Effector memory CD8-positive, alpha-beta T cell (primary cell): ENCODE measurements around the gene GALNT1.

Experiments
- ATAC-seq: fragments of 150-1000 bp; cut with Tn5 transposase; replicated peaks from 2 replicates; pipeline ENCODE4 v1.10.0; 2021; ENCODE audit warnings: mild to moderate bottlenecking, moderate library complexity
- DNase-seq, 3 experiments: peaks; one replicate each; pipeline ENCODE4 v3.0.0; 2021
- H3K27ac Mint-ChIP-seq, 2 donors: one replicate each; pipeline ENCODE4 v1.8.0; 2022; ENCODE audit warnings: mild to moderate bottlenecking in 2 of 2, mixed read lengths in 2 of 2, moderate library complexity in 2 of 2
- H3K27me3 Mint-ChIP-seq, 2 donors: one replicate each; pipeline ENCODE4 v1.8.0; 2022; ENCODE audit warnings: mixed read lengths in 2 of 2
- H3K36me3 Mint-ChIP-seq: one replicate; pipeline ENCODE4 v1.8.0; 2022; ENCODE audit warnings: mild to moderate bottlenecking, moderate library complexity, mixed read lengths; ENCODE audit not compliant: insufficient read depth
- H3K4me1 Mint-ChIP-seq, 2 donors: one replicate each; pipeline ENCODE4 v1.8.0; 2022; ENCODE audit warnings: low read depth in 2 of 2, mixed read lengths in 2 of 2
- H3K4me3 Mint-ChIP-seq, 2 donors: one replicate each; pipeline ENCODE4 v1.8.0; 2022; ENCODE audit warnings: mild to moderate bottlenecking in 2 of 2, mixed read lengths in 2 of 2, moderate library complexity in 2 of 2
- H3K9me3 Mint-ChIP-seq, 2 donors: one replicate each; pipeline ENCODE4 v1.8.0; 2022; ENCODE audit warnings: mixed read lengths in 2 of 2

GALNT1 gene

GRCh38 chr18:35616074-35616473 lies 34.5 kb downstream of the GALNT1 start:
- peaks cover 14 to 34% of the 10 kb centered on the region in 2 donors for H3K4me1 Mint-ChIP-seq

GRCh38 chr18:35616664-35617423 lies 35.3 kb downstream of the GALNT1 start:
- Mint-ChIP-seq H3K27me3 (no peaks in the 10 kb centered on the region), H3K4me3 (no peak overlapping the region), H3K27ac (no peak overlapping the region), H3K4me1 (peaks cover 14 to 37% of the 10 kb centered on the region in 2 donors), H3K36me3 (no peaks in the 10 kb centered on the region), H3K9me3 (no peaks in the 10 kb centered on the region)
- ATAC-seq (peak; percentile 97), DNase-seq (peak; percentile 44 to 52 (median 50))

More at GRCh38 chr18:35616074-35616473, 34.5 kb downstream of the GALNT1 start:
- no peak for ATAC-seq
- no peaks in the 10 kb centered on the region for H3K27me3 Mint-ChIP-seq
- no peaks in the 10 kb centered on the region for H3K9me3 Mint-ChIP-seq
- no peak overlapping the region for H3K27ac Mint-ChIP-seq
- no peak overlapping the region for H3K4me3 Mint-ChIP-seq
- DNase-seq = no peak
- H3K36me3 Mint-ChIP-seq = no peaks in the 10 kb centered on the region

GRCh38 chr18:35617865-35618264 lies 36.3 kb downstream of the GALNT1 start:
- Mint-ChIP-seq H3K4me3 (no peak overlapping the region), H3K9me3 (no peaks in the 10 kb centered on the region), H3K27ac (no peak overlapping the region), H3K4me1 (peaks cover 16 to 42% of the 10 kb centered on the region in 2 donors), H3K27me3 (no peaks in the 10 kb centered on the region), H3K36me3 (no peaks in the 10 kb centered on the region)
- no peak for ATAC-seq
- DNase-seq = no peak

- no peaks in the 10 kb centered on the region for H3K36me3 Mint-ChIP-seq
- H3K4me1 Mint-ChIP-seq = peaks cover 17 to 43% of the 10 kb centered on the region in 2 donors
- ATAC-seq (no peak), DNase-seq (no peak)
- no peak overlapping the region for H3K27ac Mint-ChIP-seq
- no peaks in the 10 kb centered on the region for H3K9me3 Mint-ChIP-seq
- H3K27me3 Mint-ChIP-seq = no peaks in the 10 kb centered on the region
- no peak overlapping the region for H3K4me3 Mint-ChIP-seq
Observed at GRCh38 chr18:35618289-35618688, 36.7 kb downstream of the GALNT1 start.

GRCh38 chr18:35618696-35619095 lies 37.2 kb downstream of the GALNT1 start:
- DNase-seq = no peak
- no peaks in the 10 kb centered on the region for H3K27me3 Mint-ChIP-seq
- no peak overlapping the region for H3K27ac Mint-ChIP-seq
- no peak for ATAC-seq
- H3K4me3 Mint-ChIP-seq = no peak overlapping the region
- H3K9me3 Mint-ChIP-seq = no peaks in the 10 kb centered on the region
- H3K4me1 Mint-ChIP-seq = peaks cover 19 to 46% of the 10 kb centered on the region in 2 donors
- no peaks in the 10 kb centered on the region for H3K36me3 Mint-ChIP-seq

- H3K27me3 Mint-ChIP-seq = no peaks in the 10 kb centered on the region
- no peak overlapping the region for H3K4me3 Mint-ChIP-seq
- no peaks in the 10 kb centered on the region for H3K36me3 Mint-ChIP-seq
- no peak overlapping the region for H3K27ac Mint-ChIP-seq
- H3K9me3 Mint-ChIP-seq = no peaks in the 10 kb centered on the region
- ATAC-seq (no peak), DNase-seq (no peak)
- peaks cover 22 to 48% of the 10 kb centered on the region in 2 donors for H3K4me1 Mint-ChIP-seq
Observed at GRCh38 chr18:35619464-35619863, 37.9 kb downstream of the GALNT1 start.

GRCh38 chr18:35619941-35620340 lies 38.4 kb downstream of the GALNT1 start:
- no peaks in the 10 kb centered on the region for H3K27me3 Mint-ChIP-seq
- no peaks in the 10 kb centered on the region for H3K36me3 Mint-ChIP-seq
- DNase-seq = no peak
- no peaks in the 10 kb centered on the region for H3K9me3 Mint-ChIP-seq
- no peak for ATAC-seq
- no peak overlapping the region for H3K4me3 Mint-ChIP-seq
- peaks cover 23 to 48% of the 10 kb centered on the region in 2 donors for H3K4me1 Mint-ChIP-seq
- no peak overlapping the region for H3K27ac Mint-ChIP-seq

GRCh38 chr18:35620765-35621164 lies 39.2 kb downstream of the GALNT1 start:
- H3K36me3 Mint-ChIP-seq = no peaks in the 10 kb centered on the region
- DNase-seq = no peak
- ATAC-seq = no peak
- no peak overlapping the region for H3K4me3 Mint-ChIP-seq
- no peaks in the 10 kb centered on the region for H3K9me3 Mint-ChIP-seq
- H3K4me1 Mint-ChIP-seq = peaks cover 25 to 47% of the 10 kb centered on the region in 2 donors
- H3K27me3 Mint-ChIP-seq = no peaks in the 10 kb centered on the region
- no peak overlapping the region for H3K27ac Mint-ChIP-seq

- Mint-ChIP-seq H3K4me3 (no peak overlapping the region), H3K36me3 (no peaks in the 10 kb centered on the region), H3K27me3 (no peaks in the 10 kb centered on the region), H3K4me1 (peaks cover 25 to 60% of the 10 kb centered on the region in 2 donors), H3K27ac (no peak overlapping the region), H3K9me3 (no peaks in the 10 kb centered on the region)
- no peak for DNase-seq
- no peak for ATAC-seq
Observed at GRCh38 chr18:35623255-35623654, 41.7 kb downstream of the GALNT1 start.

- DNase-seq (no peak), ATAC-seq (no peak)
- Mint-ChIP-seq H3K4me3 (peak overlapping the region in 1 of 2 donors; percentile 21), H3K27ac (no peak overlapping the region), H3K9me3 (no peaks in the 10 kb centered on the region), H3K27me3 (no peaks in the 10 kb centered on the region), H3K4me1 (peaks cover 26 to 60% of the 10 kb centered on the region in 2 donors), H3K36me3 (no peaks in the 10 kb centered on the region)
Observed at GRCh38 chr18:35624146-35624545, 42.6 kb downstream of the GALNT1 start.

GRCh38 chr18:35625232-35625631 lies 43.7 kb downstream of the GALNT1 start:
- Mint-ChIP-seq H3K36me3 (peaks cover 4% of the 10 kb centered on the region), H3K9me3 (no peaks in the 10 kb centered on the region), H3K4me3 (no peak overlapping the region), H3K27me3 (no peaks in the 10 kb centered on the region), H3K27ac (no peak overlapping the region), H3K4me1 (peaks cover 23 to 55% of the 10 kb centered on the region in 2 donors)
- no peak for DNase-seq
- no peak for ATAC-seq

- H3K4me3 Mint-ChIP-seq = no peak overlapping the region
- H3K27ac Mint-ChIP-seq = no peak overlapping the region
- peaks cover 0 to 7% of the 10 kb centered on the region in 2 donors for H3K9me3 Mint-ChIP-seq
- peaks cover 4% of the 10 kb centered on the region for H3K36me3 Mint-ChIP-seq
- H3K27me3 Mint-ChIP-seq = no peaks in the 10 kb centered on the region
- ATAC-seq (no peak), DNase-seq (no peak)
- peaks cover 4 to 10% of the 10 kb centered on the region in 2 donors for H3K4me1 Mint-ChIP-seq
Observed at GRCh38 chr18:35633761-35634160, 52.2 kb downstream of the GALNT1 start.

- Mint-ChIP-seq H3K4me3 (no peak overlapping the region), H3K4me1 (peaks cover 4 to 9% of the 10 kb centered on the region in 2 donors), H3K9me3 (peaks cover 0 to 7% of the 10 kb centered on the region in 2 donors), H3K27me3 (no peaks in the 10 kb centered on the region), H3K36me3 (peaks cover 2% of the 10 kb centered on the region), H3K27ac (no peak overlapping the region)
- DNase-seq = no peak
- ATAC-seq = no peak
Observed at GRCh38 chr18:35634323-35634722, 52.8 kb downstream of the GALNT1 start.

GRCh38 chr18:35635170-35635569 lies 53.6 kb downstream of the GALNT1 start:
- Mint-ChIP-seq H3K4me3 (no peak overlapping the region), H3K27ac (no peak overlapping the region), H3K27me3 (no peaks in the 10 kb centered on the region), H3K9me3 (peaks cover 0 to 7% of the 10 kb centered on the region in 2 donors), H3K4me1 (peaks cover 0 to 8% of the 10 kb centered on the region in 2 donors), H3K36me3 (no peaks in the 10 kb centered on the region)
- ATAC-seq (no peak), DNase-seq (no peak)
